Inferior parietal cortex (tissue), 1 donor: ENCODE results near the gene AEBP2.
"Not testable (repeated sequence)": the region's sequence is repeated elsewhere in the genome, so short reads cannot be mapped to it uniquely, and the experiment has no call there.

Experiments
- DNase-seq: peaks from one replicate; pipeline ENCODE4 v3.0.0-alpha.2; 2016; ENCODE audit errors: extremely low spot score

AEBP2 gene

DNA sequence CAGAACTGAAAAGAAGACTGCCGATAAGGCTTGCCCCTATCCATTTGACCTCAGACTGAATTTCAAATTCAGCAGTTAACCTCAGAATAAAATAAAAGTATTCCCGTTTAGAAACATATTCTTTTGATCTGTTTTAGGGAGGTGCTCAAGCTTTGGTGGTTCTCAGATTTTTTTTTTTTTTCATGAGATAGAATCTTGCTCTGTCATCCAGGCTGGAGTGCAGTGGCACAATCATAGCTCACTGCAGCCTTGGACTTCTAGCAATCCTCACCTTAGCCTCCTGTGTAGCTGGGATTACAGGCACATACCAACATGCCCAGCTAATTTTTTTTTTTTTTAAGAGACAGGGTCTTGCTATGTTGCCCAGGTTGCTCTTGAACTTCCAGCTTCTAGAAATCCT lies 15.5 kb downstream of the AEBP2 start:
- no peak for DNase-seq

DNA sequence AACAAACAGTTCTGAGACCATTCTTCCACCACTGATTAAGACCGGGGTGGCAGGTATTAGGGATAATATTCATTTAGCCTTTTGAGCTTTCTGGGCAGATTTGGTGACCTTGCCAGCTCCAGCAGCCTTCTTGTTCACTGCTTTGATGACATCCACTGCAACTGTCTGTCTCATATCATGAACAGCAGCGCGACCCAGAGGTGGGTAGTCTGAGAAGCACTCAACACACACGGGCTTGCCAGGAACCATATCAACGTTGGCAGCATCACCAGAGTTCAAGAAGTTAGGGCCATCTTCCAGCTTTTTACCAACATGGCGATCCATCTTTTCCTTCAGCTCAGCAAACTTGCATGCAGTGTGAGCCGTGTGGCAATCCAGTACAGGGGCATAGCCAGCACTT lies 16.9 kb downstream of the AEBP2 start:
- no peak for DNase-seq

DNA sequence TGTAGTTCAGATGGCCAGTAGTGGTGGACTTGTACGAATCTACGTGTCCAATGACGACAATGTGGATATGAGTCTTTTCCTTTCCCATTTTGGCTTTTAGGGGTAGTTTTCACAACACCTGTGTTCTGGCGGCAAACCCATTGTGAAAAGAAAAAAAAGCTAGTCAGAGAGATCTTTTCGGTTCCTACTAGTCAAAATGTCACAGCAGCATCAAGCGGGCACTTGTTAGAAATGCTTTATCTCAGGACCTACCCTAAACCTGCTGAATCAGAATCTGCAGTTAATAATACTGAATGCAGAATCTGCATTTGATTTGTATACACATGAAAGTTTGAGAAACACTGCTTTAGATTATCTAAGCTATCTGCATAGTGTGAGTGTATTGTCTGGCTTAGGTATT lies 18.3 kb downstream of the AEBP2 start:
- no peak for DNase-seq

DNA sequence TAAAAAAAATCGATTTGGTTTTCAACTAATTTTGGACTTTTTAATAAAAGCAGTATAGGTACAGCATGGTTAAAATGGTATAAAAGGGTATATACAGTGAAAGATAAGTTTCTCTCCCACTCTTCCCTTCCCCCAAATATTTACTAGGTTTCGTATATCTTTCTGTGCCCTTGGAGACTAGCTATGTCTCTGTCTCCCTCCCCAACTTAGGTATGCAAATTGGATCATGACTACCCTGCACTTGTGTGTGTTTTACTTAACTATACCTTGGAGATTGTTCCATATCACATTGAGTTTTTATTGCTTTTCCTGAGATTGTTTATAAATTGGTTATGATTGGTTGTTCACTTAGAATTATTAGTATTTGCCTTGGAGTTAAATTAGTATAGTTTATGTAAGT lies 19.4 kb downstream of the AEBP2 start:
- no peak for DNase-seq

DNA sequence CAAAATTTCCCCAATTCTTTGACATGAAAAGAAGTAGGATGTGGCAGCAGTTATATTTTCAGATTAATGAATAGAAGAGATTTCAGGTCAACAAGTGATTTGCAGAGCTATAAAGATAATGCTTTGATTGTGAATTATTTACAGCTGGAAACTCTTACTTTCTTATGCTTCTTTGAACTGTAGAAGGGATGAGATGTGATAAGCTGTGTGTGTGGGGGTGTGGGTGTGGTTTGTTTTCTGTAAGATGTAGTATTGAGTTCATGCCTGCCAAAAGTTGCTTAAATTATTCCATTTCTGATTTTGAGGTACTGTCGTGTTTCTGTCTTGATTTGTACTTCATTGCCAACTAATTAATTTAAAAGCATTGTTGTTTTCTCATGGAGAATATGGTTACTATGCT lies 22.7 kb downstream of the AEBP2 start:
- DNase-seq = no peak

DNA sequence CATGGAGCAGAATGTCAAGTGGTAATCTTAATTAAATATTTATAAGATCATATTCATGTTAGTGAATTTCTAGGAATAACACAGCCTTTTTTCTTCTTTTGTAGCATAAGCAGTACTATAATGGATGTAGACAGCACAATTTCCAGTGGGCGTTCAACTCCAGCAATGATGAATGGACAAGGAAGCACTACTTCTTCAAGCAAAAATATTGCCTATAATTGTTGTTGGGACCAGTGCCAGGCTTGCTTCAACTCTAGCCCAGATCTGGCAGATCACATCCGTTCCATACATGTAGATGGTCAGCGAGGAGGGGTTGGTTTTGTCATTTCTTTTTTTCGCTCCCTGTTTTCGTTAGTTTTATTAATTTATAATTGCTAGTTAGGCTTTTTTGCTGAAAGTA lies 23.1 kb downstream of the AEBP2 start:
- no peak for DNase-seq

DNA sequence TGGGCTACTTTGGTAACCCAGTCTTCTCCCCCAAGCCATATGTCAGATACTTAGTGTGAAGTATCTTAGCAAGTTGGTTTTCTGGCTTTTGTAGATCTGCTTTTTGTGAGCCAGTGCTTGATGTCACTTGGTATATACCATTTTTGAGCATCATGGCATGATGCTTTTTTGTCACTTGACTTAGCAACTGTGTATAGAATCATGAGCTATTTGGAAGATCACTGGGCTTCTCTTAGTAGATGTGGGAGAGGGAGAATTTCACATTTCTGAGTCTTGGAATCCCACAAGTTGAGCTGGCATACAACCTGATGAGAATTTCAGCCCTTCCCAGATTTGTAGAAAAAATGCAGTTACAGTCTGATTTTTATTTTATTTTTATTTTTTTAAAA lies 24.9 kb downstream of the AEBP2 start:
- no peak for DNase-seq

DNA sequence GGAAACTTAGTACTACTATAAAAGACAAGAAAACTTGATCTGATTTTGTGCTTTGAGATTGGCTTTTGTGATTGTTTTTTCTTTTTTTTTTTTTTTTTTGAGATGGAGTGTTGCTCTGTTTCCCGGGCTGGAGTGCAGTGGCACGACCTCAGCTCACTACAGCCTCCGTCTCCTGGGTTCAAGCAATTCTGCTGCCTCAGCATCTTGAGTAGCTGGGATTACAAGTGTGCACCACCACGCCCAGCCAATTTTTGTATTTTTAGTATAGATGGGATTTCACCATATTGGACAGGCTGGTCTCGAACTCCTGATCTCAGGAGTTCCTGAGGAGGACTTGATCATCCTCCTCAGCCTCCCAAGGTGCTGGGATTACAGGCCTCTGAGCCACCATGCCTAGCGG lies 26.4 kb downstream of the AEBP2 start:
- DNase-seq = no peak

DNA sequence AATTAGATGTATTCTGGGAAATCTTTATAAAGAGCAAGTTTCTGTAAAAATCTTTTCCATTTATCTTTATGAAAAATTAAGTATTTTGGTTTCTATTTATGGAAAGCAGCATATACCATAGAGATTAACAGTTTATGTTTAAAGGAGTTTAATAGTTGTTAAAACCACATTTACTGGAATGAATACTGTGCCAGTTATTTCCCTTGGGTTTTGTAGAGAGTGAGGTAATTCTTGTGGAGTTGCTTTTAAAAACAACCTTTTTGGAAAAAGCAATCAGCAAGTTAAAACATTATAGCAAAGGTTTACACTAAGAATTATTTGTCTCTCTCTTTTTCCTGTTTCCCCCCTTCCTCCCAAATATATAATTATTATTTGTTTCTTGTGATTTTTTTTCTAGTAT lies 34.9 kb downstream of the AEBP2 start:
- DNase-seq = no peak

DNA sequence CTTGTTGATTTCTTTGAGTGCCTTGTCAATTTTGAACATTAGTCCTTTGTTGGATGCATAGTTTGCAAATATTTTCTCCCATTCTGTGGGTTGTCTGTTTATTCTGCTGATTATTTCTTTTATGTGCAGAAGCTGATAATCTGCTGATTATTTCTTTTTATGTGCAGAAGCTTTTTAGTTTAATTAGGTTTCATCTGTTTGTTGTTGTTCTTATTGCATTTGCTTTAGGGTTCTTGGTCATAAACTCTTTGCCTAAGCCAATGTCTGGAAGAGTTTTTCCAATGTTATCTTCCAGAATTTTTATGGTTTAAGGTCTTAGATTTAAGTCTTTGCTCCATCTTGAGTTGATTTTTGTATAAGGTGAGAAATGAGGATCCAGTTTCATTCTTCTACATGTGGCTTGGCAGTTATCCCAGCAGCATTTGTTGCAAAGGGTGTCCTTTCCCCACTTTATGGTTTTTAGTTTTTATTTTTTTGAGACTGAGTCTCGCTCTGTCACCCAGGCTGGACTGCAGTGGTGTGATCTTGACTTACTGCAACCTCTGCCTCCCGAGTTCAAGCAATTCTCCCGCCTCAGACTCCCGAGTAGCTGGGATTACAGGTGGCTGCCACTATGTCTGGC lies 36.7 kb downstream of the AEBP2 start:
- not testable (repeated sequence) for DNase-seq

DNA sequence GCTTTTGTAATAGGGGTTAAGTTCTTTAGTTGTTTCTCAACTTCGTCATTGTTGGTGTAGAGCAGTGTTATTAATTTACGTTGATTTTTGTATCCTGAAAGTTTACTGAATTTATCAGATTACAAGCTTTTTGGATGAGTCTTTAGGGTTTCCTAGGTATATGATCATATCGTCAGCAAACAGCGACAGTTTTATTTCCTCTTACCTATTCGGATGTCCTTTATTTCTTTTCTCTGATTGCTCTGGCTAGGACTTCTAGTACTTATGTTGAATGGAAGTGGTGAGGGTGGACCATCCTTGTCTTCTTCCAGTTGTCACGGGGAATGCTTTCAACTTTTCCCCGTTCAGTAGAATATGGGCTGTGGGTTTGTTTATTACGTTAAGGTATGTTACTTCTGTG lies 37.8 kb downstream of the AEBP2 start:
- DNase-seq = no peak

DNA sequence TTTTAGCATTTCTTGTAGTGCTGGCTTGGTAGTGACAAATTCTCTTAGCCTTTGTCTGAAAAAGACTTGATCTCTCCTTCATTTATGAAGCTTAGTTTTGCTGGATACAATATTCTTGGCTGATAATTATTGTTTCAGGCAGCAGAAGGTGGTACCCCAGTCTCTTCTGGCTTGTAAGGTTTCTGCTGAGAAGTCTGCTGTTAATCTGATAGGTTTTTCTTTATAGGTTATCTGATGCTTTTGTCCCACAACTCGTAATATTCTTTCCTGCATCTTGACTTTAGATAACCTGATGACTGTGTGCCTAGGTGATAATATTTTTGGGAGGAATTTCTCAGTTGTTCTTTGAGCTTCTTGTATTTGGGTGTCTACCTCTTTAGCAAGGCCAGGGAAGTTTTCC lies 41.2 kb downstream of the AEBP2 start:
- no peak for DNase-seq

DNA sequence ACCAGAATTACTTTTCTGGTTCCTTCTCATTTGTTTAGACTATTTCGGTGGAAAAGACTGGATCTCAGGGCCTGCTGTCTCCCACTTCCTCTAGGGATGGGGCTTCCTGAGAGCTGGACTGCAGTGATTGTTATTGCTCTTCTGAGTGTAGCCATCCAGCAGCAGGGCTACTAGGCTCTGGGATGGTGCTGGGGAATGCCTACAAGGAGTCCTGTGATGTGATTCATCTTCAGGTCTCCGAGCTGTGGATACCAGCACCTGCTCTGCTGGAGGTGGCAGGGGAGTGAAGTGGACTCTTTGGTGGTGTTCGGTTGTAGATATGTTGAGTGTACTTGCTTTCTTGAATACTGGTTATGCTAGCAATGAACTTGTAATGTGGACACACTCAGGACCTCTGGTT lies 42.7 kb downstream of the AEBP2 start:
- no peak for DNase-seq

DNA sequence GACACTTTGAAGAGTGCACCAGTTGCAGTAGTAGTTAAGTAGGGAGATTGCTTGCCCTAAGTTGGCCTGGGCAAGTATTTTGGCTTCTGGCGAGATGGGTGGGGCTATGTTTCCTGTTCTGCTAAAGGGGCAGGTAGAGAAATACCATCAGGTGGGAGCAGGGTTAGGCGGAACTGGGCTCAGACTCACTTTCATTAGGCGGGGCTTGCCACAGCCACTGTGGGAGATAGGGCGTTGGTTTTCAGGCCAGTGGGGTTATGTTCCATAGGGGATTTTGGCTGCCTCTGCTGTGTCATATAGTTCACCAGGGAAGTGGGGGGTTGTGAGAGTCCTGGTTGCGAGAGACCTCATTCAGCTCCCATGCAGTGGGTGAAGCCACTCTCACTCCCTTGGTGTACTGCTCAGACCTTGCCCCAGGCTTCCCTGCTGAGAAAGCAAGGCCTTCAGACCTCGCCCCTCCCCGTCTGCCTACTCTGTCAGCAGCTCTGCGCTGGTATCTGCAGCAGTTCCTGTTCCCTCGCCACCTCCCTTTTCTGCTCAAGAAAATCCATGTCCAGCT lies 43.3 kb downstream of the AEBP2 start:
- no peak for DNase-seq

DNA sequence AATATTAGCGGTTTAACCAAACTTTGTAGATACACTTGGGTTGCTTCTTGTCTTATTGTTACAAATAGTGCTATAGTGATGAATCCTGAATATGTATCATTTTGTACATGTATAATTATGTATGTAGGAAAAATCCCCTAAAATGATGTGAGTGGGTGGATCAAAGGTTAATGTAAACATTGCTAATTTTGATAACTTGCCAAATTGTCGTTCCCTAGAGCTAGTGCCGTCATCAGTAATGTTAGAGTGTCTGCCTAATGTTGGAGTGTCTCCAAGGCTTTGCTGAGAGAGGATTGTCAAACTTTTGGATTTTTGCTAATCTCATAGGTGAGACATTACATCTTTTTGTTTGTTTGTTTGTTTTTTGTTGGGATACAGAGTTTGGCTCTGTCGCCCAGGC lies 44.4 kb downstream of the AEBP2 start:
- no peak for DNase-seq

DNA sequence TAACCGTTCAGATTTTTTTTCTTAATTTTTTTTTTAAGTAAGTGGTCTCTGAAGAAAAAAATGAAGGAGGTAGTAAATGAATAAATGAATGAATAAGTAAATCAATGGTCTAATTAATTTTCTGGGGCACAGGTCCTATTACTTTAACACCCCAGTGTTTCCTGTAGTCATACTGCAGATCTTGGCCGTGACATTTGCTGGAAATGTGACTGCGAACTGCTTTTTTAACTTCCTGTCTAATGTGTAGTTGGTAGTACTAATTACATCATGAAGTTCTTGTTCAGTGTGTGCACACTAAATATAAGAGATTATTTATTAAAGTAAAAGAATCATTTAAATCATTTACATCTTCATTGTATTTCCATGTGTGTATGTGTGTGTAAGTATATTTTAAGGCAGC lies 45.4 kb downstream of the AEBP2 start:
- DNase-seq = no peak

DNA sequence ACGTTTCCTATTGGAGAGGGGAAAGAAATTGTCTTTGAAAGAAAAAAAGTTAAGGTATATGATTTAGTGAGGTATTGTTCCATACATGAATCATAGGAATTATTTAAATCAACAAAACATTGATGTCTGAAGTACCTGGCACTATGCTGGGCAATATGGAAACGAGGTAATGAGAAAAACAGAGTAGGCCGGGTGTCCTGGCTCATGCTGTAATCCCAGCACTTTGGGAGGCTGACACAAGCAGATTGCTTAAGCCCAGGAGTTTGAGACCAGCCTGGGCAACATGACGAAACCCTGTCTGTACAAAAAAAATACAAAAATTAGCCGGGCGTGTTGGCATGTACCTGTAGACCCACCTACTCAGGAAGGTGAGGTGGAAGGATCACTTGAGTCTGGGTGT lies 45.9 kb downstream of the AEBP2 start:
- no peak for DNase-seq

DNA sequence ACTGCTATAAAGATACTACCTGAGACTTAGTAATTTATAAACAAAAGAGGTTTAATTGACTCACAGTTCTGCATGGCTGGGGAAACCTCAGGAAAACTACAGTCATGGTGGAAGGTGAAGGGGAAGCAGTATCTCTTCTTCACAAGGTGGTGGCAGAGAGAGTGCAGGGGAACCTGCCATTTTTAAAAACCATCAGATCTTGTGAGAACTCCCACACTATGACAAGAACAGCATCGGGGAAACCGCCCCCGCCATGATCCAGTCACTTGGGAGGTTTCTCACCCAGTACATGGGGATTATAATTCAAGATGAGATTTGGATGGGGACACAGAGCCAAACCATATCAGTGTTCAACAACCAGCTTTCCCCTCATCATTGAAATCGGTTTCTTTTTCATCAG lies 49.9 kb downstream of the AEBP2 start:
- no peak for DNase-seq

DNA sequence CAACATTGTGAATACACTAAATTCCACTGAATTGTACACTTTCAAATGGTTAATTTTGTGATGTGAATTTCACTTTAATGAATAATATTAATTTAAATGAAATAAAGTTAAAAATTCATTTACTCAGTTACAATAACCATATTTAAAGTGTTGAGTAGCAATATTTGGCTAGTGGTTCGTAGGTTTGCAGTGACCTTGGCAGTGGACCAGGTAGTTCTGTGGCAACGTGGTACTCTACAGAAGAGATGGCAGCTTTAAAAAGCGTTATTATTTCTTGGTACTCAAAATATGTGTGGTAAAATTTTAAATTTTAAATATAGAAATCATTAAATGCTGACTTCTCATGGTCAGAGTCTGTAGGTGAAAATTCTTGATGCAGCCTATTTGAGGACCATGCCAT lies 51.6 kb downstream of the AEBP2 start:
- DNase-seq = no peak

DNA sequence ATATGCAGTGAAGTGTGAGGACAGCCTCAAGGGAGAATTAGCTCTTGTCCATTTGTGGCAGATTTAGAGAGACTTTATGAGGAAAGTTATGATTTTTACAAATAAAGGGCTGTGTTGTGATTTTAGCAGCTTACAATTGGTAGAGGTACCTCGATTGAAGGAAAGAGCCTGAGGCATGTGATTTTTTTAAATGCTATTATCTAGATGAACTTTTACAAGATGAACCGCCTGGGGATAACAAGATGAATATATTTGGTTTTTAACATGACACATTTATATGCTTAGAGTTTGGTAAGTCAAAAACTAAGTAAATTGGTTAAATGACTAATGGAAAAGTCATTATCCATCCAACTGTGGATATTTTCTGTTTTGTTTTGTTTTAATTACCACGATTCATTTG lies 52.6 kb downstream of the AEBP2 start:
- DNase-seq = no peak

DNA sequence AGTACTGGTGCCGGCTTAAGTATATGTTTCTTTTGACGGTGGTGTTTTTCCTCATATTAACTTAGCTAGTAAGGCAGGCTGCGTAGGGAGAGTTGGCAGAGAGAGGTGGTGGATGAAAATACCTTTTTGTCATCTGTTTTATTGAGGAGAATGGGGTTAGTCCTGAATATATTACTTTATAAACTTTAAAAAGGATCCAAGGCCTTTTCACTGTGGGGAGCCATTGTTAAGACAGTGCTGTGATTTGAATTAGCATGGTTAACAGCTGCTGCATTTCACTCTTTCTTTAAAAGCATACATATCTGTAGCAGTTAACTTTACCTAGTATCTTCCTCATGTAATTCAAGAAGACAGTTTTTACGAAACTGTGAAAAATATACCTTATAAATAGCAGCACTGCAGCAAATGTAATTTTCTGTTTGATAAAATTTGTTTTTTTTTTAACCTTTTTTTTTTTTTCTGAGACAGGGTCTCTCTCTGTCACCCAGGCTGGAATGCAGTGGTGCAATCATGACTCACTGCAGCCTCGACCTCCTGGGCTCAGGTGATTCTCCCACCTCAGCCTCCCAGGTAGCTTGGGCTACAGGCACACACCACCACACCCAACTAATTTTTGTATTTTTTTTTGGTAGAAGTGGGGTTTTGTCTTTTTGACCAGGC lies 57.1 kb downstream of the AEBP2 start:
- DNase-seq = no peak

DNA sequence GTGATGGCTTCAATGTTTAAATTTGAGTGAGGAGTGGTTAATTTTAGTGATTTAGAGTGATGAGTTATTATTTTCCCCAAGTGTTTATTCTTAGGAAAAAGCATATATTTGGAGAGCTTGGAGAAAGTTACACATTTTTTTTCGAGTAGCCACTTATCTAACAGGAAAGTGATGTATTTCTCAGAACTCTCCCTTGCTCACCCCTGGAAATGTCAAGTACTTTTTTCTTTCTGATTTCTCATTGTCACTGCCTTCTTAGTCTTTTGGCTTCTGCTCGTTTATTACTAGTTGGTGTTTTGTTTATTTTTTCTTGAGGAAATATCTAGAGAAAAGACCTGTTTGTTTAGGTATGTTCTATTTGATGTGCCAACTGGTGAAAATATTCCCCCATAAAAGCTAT lies 58.8 kb downstream of the AEBP2 start:
- DNase-seq = no peak

DNA sequence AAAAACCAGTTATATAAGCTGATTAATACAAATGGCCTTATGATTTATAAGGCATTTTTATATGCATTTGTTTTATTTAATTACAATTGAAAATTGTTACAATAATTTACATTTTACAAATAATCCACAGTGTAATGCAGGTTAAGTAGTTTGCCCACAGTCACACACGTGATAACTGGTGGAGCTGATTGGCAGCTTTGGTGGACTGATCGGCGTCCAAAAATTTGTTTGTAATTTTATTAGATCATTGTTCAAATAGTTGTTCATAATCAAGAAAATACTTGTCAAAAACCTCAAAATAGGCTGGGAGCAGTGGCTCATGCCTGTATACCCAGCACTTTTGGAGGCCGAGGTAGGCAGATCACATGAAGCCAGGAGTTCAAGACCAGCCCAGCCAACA lies 59.7 kb downstream of the AEBP2 start:
- no peak for DNase-seq

DNA sequence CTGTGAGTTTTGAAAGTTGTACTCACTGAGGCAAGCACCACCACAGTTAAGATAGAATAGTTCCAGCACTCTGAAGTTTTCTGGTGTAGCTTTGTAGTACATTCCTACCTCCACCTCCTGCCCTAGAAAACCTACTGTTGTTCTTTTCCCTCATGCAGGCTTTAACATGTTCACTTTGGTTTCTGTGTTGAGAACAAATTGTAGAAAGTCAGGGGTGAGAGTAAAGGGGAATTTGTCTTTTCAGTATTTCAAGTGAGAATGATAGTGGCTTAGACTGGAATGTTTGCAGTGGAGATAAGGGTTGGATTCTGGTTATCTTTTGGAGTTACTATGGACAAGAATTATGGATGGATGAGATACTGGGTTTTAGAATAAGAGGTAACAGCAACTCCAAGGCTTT lies 67.2 kb downstream of the AEBP2 start:
- DNase-seq = no peak
